IMR-90 (cell line): ENCODE data around the gene ARHGAP10. TPM values are rescaled to one million over a fixed set of nuclear protein-coding genes. Genes with fewer than 3 reads are reported as not detected.

Experiments
- ATAC-seq: fragments of 200-7000 bp; cut with Tn5 transposase; 2 replicates; pipeline ENCODE4 v1.9.1; 2020; ENCODE audit warnings: low read depth, mild to moderate bottlenecking, moderate library complexity
- BruUV-seq: library from RNA; stranded (reverse); fragments of 400-500 nt; replicated peaks from 2 replicates; lab custom pipeline; 2021; lab: Mats Ljungman, UMichigan
- CTCF ChIA-PET: fragments of 300-600 bp; formaldehyde crosslinking; extraction: SDS; loops from one replicate; lab custom pipeline; 2021; ENCODE audit warnings: antibody characterized with exemption; lab: Yijun Ruan, JAX
- POLR2A ChIA-PET: fragments of 300-600 bp; sonication (Branson Sonifier 250); formaldehyde crosslinking; loops from one replicate; lab custom pipeline; 2022; ENCODE audit warnings: antibody characterized with exemption; ENCODE audit not compliant: unreplicated experiment; lab: Charles Lee
- DNase-seq: peaks from one replicate; pipeline ENCODE4 v3.0.0; 2013
- H2AFZ ChIP-seq: replicated peaks from 2 replicates; pipeline ENCODE3; 2013; ENCODE audit warnings: low read length, mild to moderate bottlenecking; ENCODE audit not compliant: poor library complexity
- H2AK5ac ChIP-seq: 2 replicates; pipeline ENCODE4 v1.6.1; 2013; ENCODE audit warnings: low read depth, low read length, inconsistent platforms
- H2AK9ac ChIP-seq: replicated peaks from 2 replicates; pipeline ENCODE3; 2013; ENCODE audit warnings: mild to moderate bottlenecking, low read depth, low read length, moderate library complexity; ENCODE audit not compliant: poor library complexity
- H2BK120ac ChIP-seq: 2 replicates; pipeline ENCODE4 v1.6.1; 2013; ENCODE audit warnings: low read depth, low read length, inconsistent platforms
- H2BK15ac ChIP-seq: 3 replicates; pipeline ENCODE4 v1.6.1; 2013; ENCODE audit warnings: low read depth, low read length, inconsistent platforms
- H2BK20ac ChIP-seq: 2 replicates; pipeline ENCODE4 v1.6.1; 2013; ENCODE audit warnings: low read depth, mild to moderate bottlenecking, inconsistent platforms, low read length, moderate library complexity
- H2BK5ac ChIP-seq: 2 replicates; pipeline ENCODE4 v1.6.1; 2013; ENCODE audit warnings: mild to moderate bottlenecking, low read depth, low read length, inconsistent platforms; ENCODE audit not compliant: poor library complexity, severe bottlenecking
- H3K14ac ChIP-seq: replicated peaks from 2 replicates; pipeline ENCODE4 v1.6.1; 2013; ENCODE audit warnings: low read depth, low read length, inconsistent platforms
- H3K18ac ChIP-seq: 2 replicates; pipeline ENCODE4 v1.6.1; 2013; ENCODE audit warnings: low read depth, low read length, control low read depth
- H3K23ac ChIP-seq: 2 replicates; pipeline ENCODE4 v1.6.1; 2013; ENCODE audit warnings: low read depth, low read length, inconsistent platforms
- H3K27ac ChIP-seq: 2 replicates; pipeline ENCODE4 v1.5.1; 2013; ENCODE audit warnings: mild to moderate bottlenecking, control low read depth, low read length; ENCODE audit not compliant: insufficient read depth
- H3K27me3 ChIP-seq: 2 replicates; pipeline ENCODE4 v1.6.1; 2013; ENCODE audit warnings: low read length; ENCODE audit not compliant: control insufficient read depth, insufficient read depth
- H3K36me3 ChIP-seq: 2 replicates; pipeline ENCODE4 v1.6.1; 2013; ENCODE audit warnings: low read length, mixed read lengths; ENCODE audit not compliant: control insufficient read depth, insufficient read depth
- H3K4ac ChIP-seq: 2 replicates; pipeline ENCODE4 v1.6.1; 2013; ENCODE audit warnings: low read depth, low read length, inconsistent platforms
- H3K4me1 ChIP-seq: 2 replicates; pipeline ENCODE4 v1.6.1; 2013; ENCODE audit warnings: low read length, mixed read lengths; ENCODE audit not compliant: control insufficient read depth, insufficient read depth
- H3K4me2 ChIP-seq: 2 replicates; pipeline ENCODE4 v1.6.1; 2013; ENCODE audit warnings: low read depth, mild to moderate bottlenecking, control low read depth, low read length, moderate library complexity
- H3K4me3 ChIP-seq: 2 replicates; pipeline ENCODE4 v1.5.1; 2013; ENCODE audit warnings: low read depth, mild to moderate bottlenecking, control low read depth, low read length, moderate library complexity; ENCODE audit not compliant: insufficient read depth
- H3K56ac ChIP-seq: 2 replicates; pipeline ENCODE4 v1.6.1; 2013; ENCODE audit warnings: low read length, inconsistent platforms; ENCODE audit not compliant: insufficient read depth; ENCODE audit errors: extremely low read depth
- H3K79me1 ChIP-seq, 2 experiments: 2 replicates each; pipeline ENCODE4 v1.6.1; 2013; ENCODE audit warnings: low read length in 2 of 2, inconsistent platforms in 1 of 2, low read depth in 1 of 2
- H3K9ac ChIP-seq: 2 replicates; pipeline ENCODE4 v1.6.1; 2013; ENCODE audit warnings: low read depth, low read length, control low read depth
- H3K9me1 ChIP-seq: 2 replicates; pipeline ENCODE4 v1.6.1; 2013; ENCODE audit warnings: low read length, inconsistent platforms; ENCODE audit not compliant: insufficient read depth
- H3K9me3 ChIP-seq: 2 replicates; pipeline ENCODE4 v1.6.1; 2013; ENCODE audit warnings: low read length; ENCODE audit not compliant: control insufficient read depth, insufficient read depth
- H4K20me1 ChIP-seq: 2 replicates; pipeline ENCODE4 v1.6.1; 2013; ENCODE audit warnings: low read length, inconsistent platforms; ENCODE audit not compliant: insufficient read depth
- H4K5ac ChIP-seq: 2 replicates; pipeline ENCODE4 v1.6.1; 2013; ENCODE audit warnings: mild to moderate bottlenecking, low read depth, low read length, control low read depth
- H4K8ac ChIP-seq, 2 experiments: 2 replicates each; pipeline ENCODE4 v1.6.1; 2013; ENCODE audit warnings: low read depth in 2 of 2, low read length in 2 of 2, control low read depth in 1 of 2, inconsistent platforms in 1 of 2
- H4K91ac ChIP-seq: 2 replicates; pipeline ENCODE4 v1.6.1; 2013; ENCODE audit warnings: low read depth, low read length, inconsistent platforms; ENCODE audit not compliant: insufficient read depth
- CHD1 ChIP-seq: IDR thresholded peaks from 2 replicates; pipeline ENCODE4 v1.6.1; 2012; ENCODE audit warnings: low read depth, low read length, improper control_type of control experiment
- MXI1 ChIP-seq: IDR thresholded peaks from 2 replicates; pipeline ENCODE4 v1.6.1; 2012; ENCODE audit warnings: low read depth, mild to moderate bottlenecking, low read length, moderate library complexity, borderline replicate concordance
- NFE2L2 ChIP-seq: fragments of 150-350 bp; IDR thresholded peaks from 2 replicates; pipeline ENCODE4 v1.6.1; 2016; ENCODE audit warnings: low read depth, mild to moderate bottlenecking, low read length
- RAD21 ChIP-seq: IDR thresholded peaks from 2 replicates; pipeline ENCODE4 v1.6.1; 2012; ENCODE audit warnings: low read length, improper control_type of control experiment
- RFX5 ChIP-seq: IDR thresholded peaks from 2 replicates; pipeline ENCODE4 v1.8.0; 2012; ENCODE audit warnings: low read depth, mild to moderate bottlenecking, low read length, moderate library complexity
- WGBS, 2 experiments: methylation state at CpG; one replicate each; pipeline versions ENCODE4 v1.1.5 to v1.1.7; 2013; ENCODE audit warnings: missing lambda C conversion rate in 2 of 2; ENCODE audit not compliant: insufficient read length in 1 of 2; ENCODE audit errors: extremely low coverage in 2 of 2; 5-methylcytosine and 5-hydroxymethylcytosine counted together
- dilution Hi-C: fragments of 300-500 bp; cut with HindIII; formaldehyde crosslinking; loops from one replicate; pipeline ENCODE4 v1.14.3; 2018; ENCODE audit warnings: low sequenced_read_pairs; ENCODE audit not compliant: unreplicated experiment
- in situ Hi-C: fragments of 300-500 bp; cut with MboI; formaldehyde crosslinking; loops from 3 replicates; pipeline ENCODE4 v1.14.3; 2019; ENCODE audit warnings: low sequenced_read_pairs, inconsistent platforms, mixed read lengths
- intact Hi-C: fragments of 100-400 bp; cut with micrococcal nuclease; formaldehyde crosslinking; loops from 2 replicates; pipeline ENCODE4 v1.10.0; 2022
- polyA plus RNA-seq, 3 experiments: library from polyadenylated mRNA; depleted of rRNA; stranded (reverse); fragments of >200 nt; gene quantifications; 2 replicates each; pipeline ENCODE4 v1.2.3, GENCODE V29; 2012; ENCODE audit warnings: low replicate concordance in 1 of 3
- total RNA-seq: library from RNA; depleted of rRNA; stranded (reverse); fragments of >200 nt; gene quantifications from 2 replicates; pipeline ENCODE4 v1.2.3, GENCODE V29; 2012
- TF ChIP-seq, protein P1 (sequence below): fragments of 150-350 bp; IDR thresholded peaks from 2 replicates; pipeline ENCODE4 v1.6.1; 2016; ENCODE audit warnings: low read depth, mild to moderate bottlenecking, low read length, moderate library complexity, borderline replicate concordance

ARHGAP10 gene
- total and polyA plus RNA-seq, 2 of the 4 experiments (the other 2 are of a cell fraction), result 27.1 to 29.4 TPM

DNA sequence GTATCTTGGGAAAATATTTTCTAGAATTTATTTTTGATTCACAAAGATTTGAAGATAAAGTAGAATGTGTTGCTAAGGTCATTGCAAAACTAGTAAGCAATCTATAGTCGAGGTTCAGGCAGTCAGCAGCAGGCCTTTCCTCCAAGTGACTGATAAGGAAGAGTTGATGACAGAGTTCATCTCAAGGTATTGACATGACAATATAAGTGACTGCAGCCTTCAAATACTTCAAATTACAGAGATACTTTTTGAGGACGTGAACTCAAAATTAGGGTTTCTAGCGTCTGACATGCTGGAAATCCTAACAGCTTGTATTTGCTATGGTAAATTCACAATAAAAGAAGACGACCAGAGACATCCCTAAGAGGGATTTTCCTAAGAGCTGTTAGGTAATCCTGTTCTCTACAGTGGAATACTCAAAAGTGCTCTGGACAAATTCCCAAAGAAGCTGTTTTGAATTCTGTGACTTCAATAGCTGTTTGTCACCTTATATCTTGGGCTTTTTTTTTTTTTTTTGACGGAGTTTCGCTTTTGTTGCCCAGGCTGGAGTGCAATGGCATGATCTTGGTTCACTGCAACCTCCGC lies 7.4 kb downstream of the ARHGAP10 start:
- no peak overlapping the region for H4K5ac ChIP-seq
- no peak overlapping the region for H3K9ac ChIP-seq
- no peak overlapping the region for H3K56ac ChIP-seq
- H2BK120ac ChIP-seq, result no peak overlapping the region
- H2AK5ac ChIP-seq, result no peak overlapping the region
- ChIA-PET POLR2A (interaction anchor here (0.6 kb wide), 2 partner anchors 431 to 573 kb away, joined by 4 read pairs; no protein-coding TSS in a partner anchor), CTCF (interaction anchor here (0.6 to 0.8 kb wide), 2 partner anchors 579 to 1327 kb away, joined by 3 read pairs; no protein-coding TSS in a partner anchor)
- no peaks in the 10 kb centered on the region for H3K36me3 ChIP-seq
- H4K20me1 ChIP-seq, result peaks cover 32% of the 10 kb centered on the region
- dilution Hi-C loops (no loop called here), in situ Hi-C loops (no loop called here), intact Hi-C loops (no loop called here)
- H3K4me2 ChIP-seq, result no peak overlapping the region
- no peak overlapping the region for H2AK9ac ChIP-seq
- peaks cover 32 to 73% of the 10 kb centered on the region in 2 experiments for H3K79me1 ChIP-seq
- TF ChIP-seq RAD21 (no peak), MXI1 (no peak), NFE2L2 (no peak), RFX5 (no peak), CHD1 (no peak)
- TF ChIP-seq, protein P1, sequence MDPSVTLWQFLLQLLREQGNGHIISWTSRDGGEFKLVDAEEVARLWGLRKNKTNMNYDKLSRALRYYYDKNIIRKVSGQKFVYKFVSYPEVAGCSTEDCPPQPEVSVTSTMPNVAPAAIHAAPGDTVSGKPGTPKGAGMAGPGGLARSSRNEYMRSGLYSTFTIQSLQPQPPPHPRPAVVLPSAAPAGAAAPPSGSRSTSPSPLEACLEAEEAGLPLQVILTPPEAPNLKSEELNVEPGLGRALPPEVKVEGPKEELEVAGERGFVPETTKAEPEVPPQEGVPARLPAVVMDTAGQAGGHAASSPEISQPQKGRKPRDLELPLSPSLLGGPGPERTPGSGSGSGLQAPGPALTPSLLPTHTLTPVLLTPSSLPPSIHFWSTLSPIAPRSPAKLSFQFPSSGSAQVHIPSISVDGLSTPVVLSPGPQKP, result no peak
- no peak overlapping the region for H4K91ac ChIP-seq
- no TSS peak for BruUV-seq
- H2BK15ac ChIP-seq, result no peak overlapping the region
- no peak overlapping the region for H3K23ac ChIP-seq
- H3K14ac ChIP-seq, result no peak overlapping the region; the same call in 1 of the 2 replicates
- H3K4me3 ChIP-seq, result no peak overlapping the region
- DNase-seq, result no peak
- H3K4ac ChIP-seq, result no peak overlapping the region
- no peak for ATAC-seq
- H3K4me1 ChIP-seq, result peaks cover 17% of the 10 kb centered on the region
- H3K9me3 ChIP-seq, result no peaks in the 10 kb centered on the region
- no peak overlapping the region for H2BK20ac ChIP-seq
- no peaks in the 10 kb centered on the region for H3K27me3 ChIP-seq
- H4K8ac ChIP-seq, result no peak overlapping the region; a peak in 1 of 4 replicates
- H2BK5ac ChIP-seq, result peak overlapping the region; percentile 47
- peaks cover 12% of the 10 kb centered on the region for H3K9me1 ChIP-seq
- WGBS, 2 experiments, result no CpG with 5 or more reads among the region's 7 CpGs
- H3K18ac ChIP-seq, result peak overlapping the region; percentile 9; the same call in 1 of the 2 replicates
- no peak overlapping the region for H2AFZ ChIP-seq
- H3K27ac ChIP-seq, result no peak overlapping the region
